IgD-negative memory B cell (primary cell): ENCODE data around the gene STAM2. TPM values are rescaled to one million over a fixed set of nuclear protein-coding genes. Genes with fewer than 3 reads are reported as not detected.
"Not testable (repeated sequence)": the region's sequence is repeated elsewhere in the genome, so short reads cannot be mapped to it uniquely, and the experiment has no call there.

Experiments
- H3K27ac Mint-ChIP-seq, 3 donors: one replicate each; pipeline ENCODE4 v1.8.0; 2020 to 2022; ENCODE audit warnings: mild to moderate bottlenecking in 3 of 3, mixed read lengths in 3 of 3, moderate library complexity in 1 of 3
- H3K27me3 Mint-ChIP-seq: one replicate; pipeline ENCODE4 v1.8.0; 2021; ENCODE audit warnings: mixed read lengths
- H3K36me3 Mint-ChIP-seq: one replicate; pipeline ENCODE4 v1.8.0; 2020; ENCODE audit warnings: mild to moderate bottlenecking, mixed read lengths
- H3K4me1 Mint-ChIP-seq, 3 donors: one replicate each; pipeline ENCODE4 v1.8.0; 2020 to 2022; ENCODE audit warnings: mixed read lengths in 3 of 3, mild to moderate bottlenecking in 1 of 3
- H3K4me3 Mint-ChIP-seq, 4 donors: one replicate each; pipeline ENCODE4 v1.8.0; 2020 to 2022; ENCODE audit warnings: mild to moderate bottlenecking in 4 of 4, mixed read lengths in 4 of 4, moderate library complexity in 3 of 4
- H3K9me3 Mint-ChIP-seq, 3 donors: one replicate each; pipeline ENCODE4 v1.8.0; 2020 to 2021; ENCODE audit warnings: mixed read lengths in 3 of 3, mild to moderate bottlenecking in 1 of 3
- polyA plus RNA-seq: library from polyadenylated mRNA; unstranded; fragments of 300-500 nt; fragmentation: Illumina TruSeq; gene quantifications from one replicate; pipeline ENCODE4 v1.2.3, GENCODE V29; 2021

The STAM2 gene
- polyA plus RNA-seq: 5.3 TPM

- Mint-ChIP-seq H3K4me3 (peak within 1 kb of the TSS; percentile 97 to 99 (median 98)), H3K27me3 (no peaks in the 10 kb centered on the region), H3K27ac (peak within 1 kb of the TSS; percentile 98 to 100 (median 99)), H3K9me3 (peaks cover 0 to 3% (median 0%) of the 10 kb centered on the region in 3 donors), H3K36me3 (no peaks in the 10 kb centered on the region), H3K4me1 (peaks cover 21 to 36% (median 26%) of the 10 kb centered on the region in 3 donors)
These were observed at the start of gene STAM2 for GRCh38 chr2:152175368-152176112. Gene STAM2, minus strand, starts transcription at chr2:152175763. Its CDS starts 121 bp downstream, at chr2:152175642.

- Mint-ChIP-seq H3K36me3 (peaks cover 2% of the 10 kb centered on the region), H3K27ac (no peak overlapping the region), H3K4me3 (no peak overlapping the region), H3K9me3 (peaks cover 0 to 4% (median 2%) of the 10 kb centered on the region in 3 donors), H3K27me3 (peaks cover 2% of the 10 kb centered on the region), H3K4me1 (no peaks in the 10 kb centered on the region)
These were observed 48.4 kb upstream of the STAM2 start for GRCh38 chr2:152223977-152224376.

DNA sequence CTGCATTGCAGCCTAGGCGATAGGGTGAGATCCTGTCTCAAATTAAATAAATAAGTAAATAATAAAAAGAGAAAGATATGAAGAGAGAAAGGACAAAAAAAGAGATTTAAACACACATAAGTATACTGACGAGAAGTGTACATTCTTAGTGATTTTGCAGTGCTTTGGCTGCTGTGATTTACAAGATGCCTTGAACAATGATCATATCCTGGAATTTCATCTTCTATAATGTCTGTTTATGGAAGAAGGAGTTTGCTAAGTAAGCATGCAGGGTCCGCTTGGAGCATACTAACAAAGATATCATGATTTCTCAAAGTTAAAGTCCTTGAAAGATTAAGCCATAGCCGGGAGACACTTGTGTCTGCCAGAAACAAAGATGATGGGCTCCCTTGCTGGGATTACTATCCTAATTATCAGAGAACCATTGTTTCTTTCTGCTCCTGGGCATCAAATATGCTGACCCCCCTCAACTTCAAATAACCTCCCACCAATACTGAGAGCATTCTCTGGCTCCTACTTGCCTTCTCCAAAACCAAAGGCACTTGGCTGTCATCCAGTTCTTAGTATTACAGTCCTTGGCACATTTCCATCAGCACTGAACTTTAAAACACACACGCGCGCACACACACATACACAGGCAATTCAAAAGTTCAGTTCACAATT lies 47.5 kb upstream of the STAM2 start:
- Mint-ChIP-seq H3K36me3 (peaks cover 2% of the 10 kb centered on the region), H3K27me3 (peaks cover 2% of the 10 kb centered on the region), H3K27ac (no peak overlapping the region), H3K9me3 (peaks cover 0 to 4% (median 2%) of the 10 kb centered on the region in 3 donors), H3K4me1 (no peaks in the 10 kb centered on the region), H3K4me3 (no peak overlapping the region)

- H3K9me3 Mint-ChIP-seq: peaks cover 0 to 4% (median 2%) of the 10 kb centered on the region in 3 donors
- H3K4me1 Mint-ChIP-seq: no peaks in the 10 kb centered on the region
- H3K36me3 Mint-ChIP-seq: peaks cover 2% of the 10 kb centered on the region
- H3K27me3 Mint-ChIP-seq: no peaks in the 10 kb centered on the region
- H3K27ac Mint-ChIP-seq: no peak overlapping the region
- no peak overlapping the region for H3K4me3 Mint-ChIP-seq
These were observed 46.3 kb upstream of the STAM2 start for GRCh38 chr2:152221839-152222238.

DNA sequence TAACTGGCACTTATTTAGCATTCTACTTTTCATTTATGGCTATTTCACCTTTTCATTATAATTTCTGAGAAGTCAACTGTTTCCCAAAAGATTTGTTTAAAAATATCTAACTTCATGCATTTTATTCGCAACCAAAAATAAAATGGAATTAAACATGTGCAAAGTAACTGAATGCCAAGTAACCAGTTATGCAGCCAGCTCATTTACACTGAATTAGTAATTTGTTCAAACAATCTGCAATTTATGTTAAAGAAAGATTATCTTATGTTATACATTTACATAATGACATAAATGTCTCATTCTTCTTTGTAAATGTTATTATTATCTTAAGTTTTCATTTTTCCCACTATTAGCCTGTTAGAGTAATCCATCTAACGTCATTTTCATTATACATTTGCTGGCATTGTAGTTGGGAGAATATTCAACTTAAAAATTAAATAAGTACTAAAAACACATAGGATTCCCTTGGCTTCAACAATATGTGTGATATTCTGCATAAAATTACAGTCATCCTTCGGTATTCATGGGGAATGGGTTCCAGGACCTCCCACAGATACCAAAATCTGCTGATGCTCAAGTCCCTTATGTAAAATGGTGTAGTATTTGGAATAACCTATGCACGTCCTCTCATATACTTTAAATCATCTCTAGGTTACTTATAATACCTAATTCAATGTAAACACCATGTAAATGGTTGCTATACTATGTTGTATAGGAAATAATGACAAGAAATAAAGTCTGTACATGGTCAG lies 43.7 kb upstream of the STAM2 start:
- no peak overlapping the region for H3K27ac Mint-ChIP-seq
- no peak overlapping the region for H3K4me3 Mint-ChIP-seq
- H3K4me1 Mint-ChIP-seq: no peaks in the 10 kb centered on the region
- H3K36me3 Mint-ChIP-seq: peaks cover 2% of the 10 kb centered on the region
- H3K27me3 Mint-ChIP-seq: no peaks in the 10 kb centered on the region
- H3K9me3 Mint-ChIP-seq: no peaks in the 10 kb centered on the region

GRCh38 chr2:152201466-152201830 lies 25.9 kb upstream of the STAM2 start:
- Mint-ChIP-seq H3K36me3 (no peaks in the 10 kb centered on the region), H3K27ac (no peak overlapping the region)

GRCh38 chr2:152200565-152201465 lies 25.3 kb upstream of the STAM2 start:
- Mint-ChIP-seq H3K4me3 (no peak overlapping the region), H3K27me3 (peaks cover 9% of the 10 kb centered on the region), H3K36me3 (no peaks in the 10 kb centered on the region), H3K4me1 (no peaks in the 10 kb centered on the region), H3K9me3 (peaks cover 0 to 4% (median 2%) of the 10 kb centered on the region in 3 donors), H3K27ac (no peak overlapping the region)

More at GRCh38 chr2:152201466-152201830, 25.9 kb upstream of the STAM2 start:
- Mint-ChIP-seq H3K9me3 (peaks cover 0 to 4% (median 2%) of the 10 kb centered on the region in 3 donors), H3K4me1 (no peaks in the 10 kb centered on the region), H3K4me3 (no peak overlapping the region), H3K27me3 (peaks cover 5% of the 10 kb centered on the region)

- H3K4me3 Mint-ChIP-seq: no peak overlapping the region
- no peak overlapping the region for H3K27ac Mint-ChIP-seq
- H3K4me1 Mint-ChIP-seq: no peaks in the 10 kb centered on the region
- H3K36me3 Mint-ChIP-seq: no peaks in the 10 kb centered on the region
- H3K9me3 Mint-ChIP-seq: peaks cover 0 to 4% (median 2%) of the 10 kb centered on the region in 3 donors
- H3K27me3 Mint-ChIP-seq: peaks cover 11% of the 10 kb centered on the region
These were observed 24.5 kb upstream of the STAM2 start for GRCh38 chr2:152200101-152200500.

GRCh38 chr2:152198499-152198898 lies 22.9 kb upstream of the STAM2 start:
- Mint-ChIP-seq H3K27me3 (peaks cover 7% of the 10 kb centered on the region), H3K4me3 (no peak overlapping the region), H3K9me3 (peaks cover 0 to 4% (median 2%) of the 10 kb centered on the region in 3 donors), H3K27ac (no peak overlapping the region), H3K36me3 (no peaks in the 10 kb centered on the region), H3K4me1 (no peaks in the 10 kb centered on the region)

GRCh38 chr2:152197508-152198284 lies 22.1 kb upstream of the STAM2 start:
- not testable (repeated sequence) for H3K36me3 Mint-ChIP-seq, H3K4me1 Mint-ChIP-seq, H3K4me3 Mint-ChIP-seq, H3K9me3 Mint-ChIP-seq, H3K27ac Mint-ChIP-seq, H3K27me3 Mint-ChIP-seq

GRCh38 chr2:152189622-152190495 lies 14.3 kb upstream of the STAM2 start:
- Mint-ChIP-seq H3K4me3 (no peak overlapping the region), H3K27me3 (peaks cover 11% of the 10 kb centered on the region), H3K4me1 (no peaks in the 10 kb centered on the region), H3K36me3 (peaks cover 1% of the 10 kb centered on the region), H3K9me3 (peaks cover 0 to 2% (median 0%) of the 10 kb centered on the region in 3 donors), H3K27ac (no peak overlapping the region)

GRCh38 chr2:152186808-152187207 lies 11.2 kb upstream of the STAM2 start:
- not testable (repeated sequence) for H3K4me1 Mint-ChIP-seq, H3K36me3 Mint-ChIP-seq, H3K4me3 Mint-ChIP-seq, H3K27ac Mint-ChIP-seq, H3K9me3 Mint-ChIP-seq
- H3K27me3 Mint-ChIP-seq: peaks cover 12% of the 10 kb centered on the region

- no peak overlapping the region for H3K27ac Mint-ChIP-seq
- peaks cover 1% of the 10 kb centered on the region for H3K36me3 Mint-ChIP-seq
- H3K4me3 Mint-ChIP-seq: no peak overlapping the region
- H3K9me3 Mint-ChIP-seq: peaks cover 0 to 2% (median 0%) of the 10 kb centered on the region in 3 donors
- no peaks in the 10 kb centered on the region for H3K4me1 Mint-ChIP-seq
- H3K27me3 Mint-ChIP-seq: peaks cover 13% of the 10 kb centered on the region
These were observed 10.7 kb upstream of the STAM2 start for GRCh38 chr2:152186262-152186661.
